Tongue (tissue), 2 donors: ENCODE results near the gene LTO1. TPM values are rescaled to one million over a fixed set of nuclear protein-coding genes. Genes with fewer than 3 reads are reported as not detected.

ENCODE experiments used
- DNase-seq: peaks from one replicate; pipeline ENCODE4 v3.0.0-alpha.2; 2015
- total RNA-seq: library from RNA; depleted of rRNA; stranded (reverse); fragments of >200 nt; gene quantifications from one replicate; pipeline ENCODE4 v1.2.3, GENCODE V29; 2014

The LTO1 gene
- total RNA-seq, 1 donor from 2014 or later, result 11.5 TPM

- DNase-seq, result no peak
Measured at GRCh38 chr11:69644962-69645675, 30.0 kb downstream of the LTO1 start.

DNA sequence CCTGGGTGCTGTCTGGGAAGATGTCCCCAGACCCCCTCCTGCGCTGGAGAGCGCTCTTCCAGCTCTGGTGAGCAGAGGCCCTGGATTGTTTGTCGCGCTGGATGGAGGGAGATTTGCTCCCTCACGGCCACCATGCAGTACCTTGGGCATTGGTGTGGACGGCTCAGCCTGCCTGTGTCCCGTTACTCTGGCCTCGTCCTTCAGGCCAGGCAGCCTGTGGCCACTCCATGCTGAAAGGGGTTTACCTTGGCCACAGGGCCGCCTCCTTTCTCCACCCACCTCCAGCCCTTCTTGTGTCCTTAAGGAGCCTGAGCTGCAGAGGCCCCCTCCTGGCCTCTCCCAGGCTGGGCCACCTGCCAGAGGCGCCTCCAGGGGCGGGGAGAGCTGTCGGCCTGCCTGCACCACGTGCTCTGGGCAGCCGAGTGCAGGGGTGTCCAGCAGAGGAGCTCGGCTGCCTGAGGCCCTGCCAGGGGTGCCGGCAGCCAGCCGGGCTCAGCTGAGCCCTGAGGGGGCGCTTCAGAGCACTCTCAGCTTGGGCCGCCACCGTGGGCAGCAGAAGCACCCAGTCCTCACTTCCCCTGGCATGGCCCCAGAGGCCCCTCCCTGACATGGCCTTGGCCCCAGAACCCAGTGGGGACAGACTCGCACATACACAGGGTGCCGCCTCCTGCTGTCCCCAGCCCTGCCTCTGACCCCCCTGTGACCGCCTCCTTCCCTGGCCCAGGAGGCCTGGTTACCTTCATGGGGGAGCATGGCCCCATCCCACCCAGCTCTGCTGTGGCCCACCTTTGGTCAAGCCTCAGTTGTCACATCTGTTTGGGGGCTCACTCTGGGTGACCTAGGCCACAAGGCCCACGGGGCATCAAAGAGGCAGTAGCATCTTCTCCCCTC is 30.8 kb downstream of the LTO1 start:
- DNase-seq, result peak; percentile 93

DNA sequence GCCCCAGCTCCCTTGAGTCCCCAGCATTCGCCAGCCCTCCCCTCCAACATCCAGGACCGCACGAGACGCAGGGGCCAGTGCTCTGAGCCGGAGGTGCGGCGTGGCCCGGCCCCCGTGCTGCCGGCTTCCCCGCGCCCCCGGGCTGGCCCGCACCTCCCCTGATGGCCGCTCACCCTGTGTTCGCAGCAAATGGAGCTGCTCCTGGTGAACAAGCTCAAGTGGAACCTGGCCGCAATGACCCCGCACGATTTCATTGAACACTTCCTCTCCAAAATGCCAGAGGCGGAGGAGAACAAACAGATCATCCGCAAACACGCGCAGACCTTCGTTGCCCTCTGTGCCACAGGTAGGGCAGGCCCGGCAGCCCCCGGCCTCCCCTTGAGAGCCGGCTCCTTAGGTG is 31.5 kb downstream of the LTO1 start:
- no peak for DNase-seq

- DNase-seq, result peak; percentile 94
Measured at GRCh38 chr11:69642913-69643632, 32.1 kb downstream of the LTO1 start.

DNA sequence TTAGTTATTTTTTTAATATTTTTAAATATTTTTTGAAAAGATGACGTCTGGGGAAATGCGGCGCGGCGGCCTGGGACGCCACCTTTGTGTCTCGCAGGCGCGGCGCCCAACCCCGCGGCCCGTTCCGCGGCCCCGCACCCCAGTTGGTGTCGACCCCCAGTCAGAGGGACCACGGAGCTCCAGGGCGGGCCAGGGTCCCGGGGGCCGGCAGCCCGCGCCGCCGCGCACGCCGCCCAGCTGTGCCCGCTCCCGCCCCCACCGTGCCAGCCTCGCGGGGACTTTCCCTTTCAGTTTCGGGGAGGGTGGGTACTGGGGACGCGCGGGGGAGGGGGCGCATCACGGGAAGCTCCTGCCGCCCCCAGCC is 32.6 kb downstream of the LTO1 start:
- DNase-seq, result peak; percentile 56

DNA sequence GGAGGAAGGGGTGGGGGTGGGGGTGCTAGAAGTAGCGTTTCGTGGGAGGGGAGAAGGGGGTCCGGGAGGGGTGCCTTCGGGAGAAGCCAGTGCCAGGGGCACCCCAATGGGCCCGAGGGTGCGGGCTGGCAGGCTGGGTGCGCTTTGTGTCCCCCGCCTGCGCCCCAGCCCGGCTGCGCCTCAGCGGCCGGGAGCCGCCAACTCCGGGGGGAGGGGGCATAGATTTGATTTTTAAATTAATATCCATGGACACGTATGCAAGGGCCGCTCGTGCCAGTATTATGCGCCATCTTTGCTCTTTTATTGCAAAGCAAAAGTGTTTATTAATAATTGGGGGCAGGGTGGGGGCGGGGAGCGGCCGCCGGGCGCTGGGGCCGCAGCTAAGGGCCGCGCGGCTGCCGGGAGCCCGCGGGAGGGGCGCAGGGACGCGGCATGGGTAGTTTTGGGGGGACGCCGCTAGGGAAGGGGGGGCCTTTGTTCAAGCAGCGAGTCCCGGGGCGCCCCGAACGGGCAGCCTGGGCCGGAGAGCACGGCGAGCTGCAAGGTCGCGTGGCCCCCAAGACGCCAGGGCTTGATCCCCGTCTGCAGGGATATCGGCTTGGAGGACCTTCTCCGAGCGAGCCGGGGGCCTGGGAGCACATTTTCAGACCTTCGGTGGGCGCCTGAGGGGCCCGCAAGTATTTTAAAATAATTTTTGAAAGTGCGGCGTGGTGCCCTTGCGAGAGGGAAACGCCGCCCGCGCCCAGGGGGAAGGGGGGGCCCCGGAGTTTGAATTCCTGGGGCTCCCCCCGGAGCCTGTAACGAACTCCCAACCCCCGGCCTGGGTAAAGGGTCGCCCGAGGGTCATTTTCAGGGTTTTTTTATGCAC is 33.2 kb downstream of the LTO1 start:
- DNase-seq, result peak; percentile 44

GRCh38 chr11:69640995-69641581 is 34.1 kb downstream of the LTO1 start, which contains the start of gene CCND1:
Gene CCND1, plus strand, starts transcription at chr11:69641156. Its CDS starts 158 bp downstream, at chr11:69641314.
- peak; percentile 93 for DNase-seq

- DNase-seq, result no peak
Measured at GRCh38 chr11:69640260-69640994, 34.7 kb downstream of the LTO1 start.

- DNase-seq, result no peak
Measured at GRCh38 chr11:69639831-69640230, 35.3 kb downstream of the LTO1 start.

DNA sequence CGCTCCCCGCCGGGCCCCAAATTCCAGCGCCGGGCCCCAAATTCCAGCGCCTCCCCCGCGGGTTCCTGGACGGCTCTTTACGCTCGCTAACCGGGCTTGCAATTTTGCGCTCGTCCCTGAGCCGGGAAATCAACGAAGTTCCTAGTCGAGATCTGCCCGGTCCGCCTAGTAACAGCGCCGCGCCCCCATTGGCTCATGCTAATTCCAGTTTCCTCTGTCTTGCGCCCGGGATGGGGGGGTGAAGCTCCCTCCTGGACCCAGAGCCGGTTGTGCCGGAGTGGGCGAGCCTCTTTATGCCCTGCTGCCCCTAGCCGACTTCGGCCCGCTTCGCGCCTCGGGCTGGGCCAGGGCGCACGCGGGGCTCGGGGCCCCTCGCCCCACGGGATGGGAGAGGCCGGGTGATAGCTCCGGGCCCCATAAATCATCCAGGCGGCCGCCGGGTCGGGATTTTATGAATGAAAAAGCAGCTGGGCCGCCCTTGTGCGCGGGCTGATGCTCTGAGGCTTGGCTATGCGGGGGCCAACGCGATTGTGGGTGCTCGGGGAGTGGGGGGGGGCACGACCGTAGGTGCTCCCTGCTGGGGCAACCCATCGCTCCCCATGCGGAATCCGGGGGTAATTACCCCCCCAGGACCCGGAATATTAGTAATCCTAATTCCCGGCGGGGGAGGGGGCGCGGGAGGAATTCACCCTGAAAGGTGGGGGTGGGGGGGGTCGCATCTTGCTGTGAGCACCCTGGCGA is 36.0 kb downstream of the LTO1 start:
- peak; percentile 98 for DNase-seq

GRCh38 chr11:69637941-69638871 is 36.9 kb downstream of the LTO1 start:
- DNase-seq, result peak; percentile 83

- no peak for DNase-seq
Measured at GRCh38 chr11:69637198-69637940, 37.8 kb downstream of the LTO1 start.

- peak; percentile 86 for DNase-seq
Measured at GRCh38 chr11:69636512-69637197, 38.5 kb downstream of the LTO1 start.

DNA sequence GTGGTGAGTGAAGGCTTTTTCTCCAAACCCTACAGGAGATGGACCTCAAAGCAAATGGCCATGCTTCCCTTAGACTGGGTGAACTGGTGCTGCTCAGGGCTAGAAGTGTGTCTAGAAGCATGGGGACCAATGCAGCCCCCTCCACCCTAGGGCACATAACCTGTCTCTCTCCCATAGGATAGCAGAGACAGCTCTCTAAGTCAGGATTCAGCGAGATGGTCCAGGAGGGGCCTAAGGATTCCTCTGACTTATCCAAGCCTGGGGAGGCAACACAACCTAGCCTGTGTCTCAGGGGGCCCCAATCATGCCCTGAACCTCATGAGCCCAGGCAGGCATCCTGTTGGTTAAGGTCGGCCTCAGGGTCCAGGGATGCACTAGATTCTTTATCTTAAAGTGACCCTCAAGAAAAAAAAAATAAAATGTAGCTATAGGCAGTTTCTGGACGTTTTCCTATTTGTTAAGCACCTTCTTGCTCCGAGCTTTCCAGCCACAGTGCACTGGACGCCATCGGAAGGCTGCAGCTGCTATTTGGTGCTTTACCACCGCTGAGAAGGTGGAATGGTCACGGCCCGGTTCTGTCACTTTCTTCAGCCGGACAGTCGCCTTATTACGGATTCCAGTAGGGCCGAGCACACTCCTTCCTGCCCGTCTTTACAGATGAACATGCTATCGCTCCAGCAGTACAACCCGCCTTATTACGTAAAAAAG is 39.2 kb downstream of the LTO1 start:
- no peak for DNase-seq

DNA sequence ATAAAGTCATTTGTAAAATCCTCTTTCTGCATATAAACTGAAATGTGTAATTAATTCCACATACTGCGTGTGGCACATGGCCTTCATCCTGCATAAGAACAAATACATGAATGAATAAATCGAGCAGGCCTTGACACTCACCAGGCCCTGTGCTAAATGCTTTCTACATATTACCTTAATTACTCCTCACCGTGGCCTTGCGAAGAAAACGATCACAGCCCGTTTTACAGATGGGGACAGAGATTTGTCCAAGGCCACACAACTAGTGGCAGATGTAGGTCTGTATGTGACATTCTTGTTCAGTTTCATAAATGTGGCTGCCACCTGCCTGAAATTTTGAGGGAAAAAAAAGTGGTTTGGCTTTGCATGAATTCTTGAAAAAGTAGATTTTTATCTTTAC is 40.0 kb downstream of the LTO1 start:
- no peak for DNase-seq

GRCh38 chr11:69634590-69634989 is 40.6 kb downstream of the LTO1 start:
- DNase-seq, result no peak

DNA sequence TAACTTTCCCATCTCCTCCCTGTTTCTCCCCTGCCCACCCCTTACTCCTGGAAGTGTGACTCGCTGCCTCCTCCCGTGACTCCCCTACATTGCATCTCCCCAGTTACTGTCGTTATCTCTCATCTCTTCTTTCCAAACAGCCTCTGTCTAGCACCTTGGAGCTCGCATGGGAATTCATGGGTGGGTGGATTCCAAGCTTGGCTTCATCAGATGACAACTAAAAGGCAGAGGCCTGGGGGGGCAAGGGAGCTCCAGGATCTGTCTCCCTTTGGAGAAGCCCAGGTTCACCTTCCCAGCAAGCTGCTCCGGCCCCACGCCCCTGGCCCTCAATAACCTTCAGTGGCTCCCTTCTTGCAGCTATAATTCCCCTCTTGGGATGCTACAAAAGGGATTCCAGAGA is 41.1 kb downstream of the LTO1 start:
- DNase-seq, result no peak
